ENCODE results near the gene TTLL6.

The TTLL6 gene

GRCh38 chr17:48735062-48735351 lies 82.0 kb downstream of the TTLL6 start:
- DNase-seq: no peak

DNA sequence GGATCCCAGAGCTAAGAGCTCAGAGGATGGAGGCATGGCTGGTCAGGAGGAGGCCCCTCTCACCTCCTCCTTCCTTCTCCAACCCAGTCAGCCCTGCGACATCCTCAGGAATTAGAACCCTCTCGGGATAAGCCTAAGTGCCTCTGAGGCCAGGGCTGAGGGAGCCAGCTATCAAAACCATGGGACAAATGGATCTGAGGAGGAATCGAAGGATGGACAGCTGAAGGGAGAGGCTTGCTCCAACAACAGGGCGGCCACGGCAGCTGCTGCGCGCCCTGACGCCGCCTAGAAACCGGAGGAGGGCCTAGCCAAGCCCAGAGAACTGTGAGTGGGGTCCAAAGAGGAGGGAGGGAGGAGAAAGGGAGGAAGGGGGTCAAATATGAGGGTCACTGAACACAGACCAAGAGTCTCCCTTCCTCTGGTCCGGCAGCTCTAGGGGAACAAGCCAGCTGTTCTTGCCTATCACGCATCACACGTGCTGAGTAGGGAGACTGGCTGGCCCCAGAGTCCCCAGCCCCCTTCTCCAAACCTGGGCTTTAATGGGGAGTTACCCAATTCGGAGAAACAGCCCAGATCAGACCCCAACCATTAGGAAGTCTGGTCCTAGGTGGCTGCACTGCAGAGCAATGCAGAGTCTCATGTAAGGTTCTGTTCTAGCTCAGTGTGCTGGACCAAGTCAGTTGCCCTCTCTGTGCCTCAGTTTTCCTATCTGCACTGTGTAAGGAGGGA lies 82.5 kb downstream of the TTLL6 start:
- DNase-seq: no peak

- DNase-seq: no peak
These were observed 83.2 kb downstream of the TTLL6 start for GRCh38 chr17:48733632-48734328.

DNA sequence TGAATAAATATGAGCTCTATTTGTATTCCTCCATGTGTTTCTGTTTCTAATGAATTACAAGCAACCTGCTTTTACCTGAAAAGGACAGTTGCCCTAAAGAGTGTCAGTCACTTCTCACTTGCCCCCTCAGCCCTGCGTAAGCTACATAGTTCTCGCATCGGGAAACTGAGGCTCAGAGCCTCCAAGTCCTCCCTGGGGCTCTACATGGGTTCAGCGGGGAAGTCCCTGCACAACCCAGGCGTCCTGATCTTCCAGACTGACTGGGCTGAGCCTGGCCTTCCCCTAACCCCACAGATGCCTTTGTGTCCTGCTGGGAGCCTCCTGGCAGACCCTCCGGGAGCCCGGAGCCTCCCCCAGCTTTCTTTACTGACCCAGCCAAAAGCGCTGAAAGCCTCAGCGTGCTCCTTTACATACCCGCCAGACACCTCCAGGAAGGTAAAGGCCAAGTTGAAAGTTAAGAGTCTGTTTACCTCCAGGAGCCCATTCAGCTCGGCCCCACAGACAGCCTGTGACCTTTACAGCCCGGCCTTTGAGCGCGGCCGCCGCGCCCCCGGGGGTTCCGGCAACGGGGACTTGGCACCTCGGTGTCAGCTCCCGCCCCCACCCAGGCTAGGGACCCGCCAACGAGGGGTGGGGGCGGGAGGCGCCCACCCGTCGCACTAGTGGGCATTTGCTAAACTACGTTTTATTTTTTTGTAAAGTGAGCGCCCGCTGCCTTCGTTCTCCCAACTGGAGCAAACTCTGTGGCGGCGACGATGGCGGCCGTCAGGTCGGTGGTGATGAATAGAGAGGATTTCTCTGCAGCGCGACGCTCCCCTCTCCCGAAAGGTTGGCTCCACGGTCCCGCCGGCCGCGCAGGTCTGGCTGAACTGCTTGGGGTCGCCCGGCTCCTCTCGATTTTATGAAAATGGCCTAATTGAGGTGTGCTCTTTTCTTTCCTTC lies 84.1 kb downstream of the TTLL6 start:
- no peak for DNase-seq

- no peak for DNase-seq
These were observed 85.7 kb downstream of the TTLL6 start for GRCh38 chr17:48731355-48731754.

DNA sequence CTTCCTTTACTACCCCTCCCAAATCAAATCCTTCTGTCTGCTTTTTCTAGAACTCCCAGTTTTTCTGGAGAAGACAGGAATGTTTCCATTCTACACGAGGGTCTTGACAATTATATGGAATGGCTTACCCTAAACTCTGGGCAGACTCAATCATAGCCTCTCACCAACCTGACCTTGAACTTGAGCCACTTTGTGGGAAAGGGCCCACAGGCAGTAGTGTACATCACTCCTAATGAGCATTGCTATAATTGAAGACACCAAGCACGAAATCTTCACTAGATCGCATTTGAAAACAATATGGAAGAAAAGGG lies 86.8 kb downstream of the TTLL6 start:
- no peak for DNase-seq

GRCh38 chr17:48729335-48730239 lies 87.4 kb downstream of the TTLL6 start:
- no peak for DNase-seq

DNA sequence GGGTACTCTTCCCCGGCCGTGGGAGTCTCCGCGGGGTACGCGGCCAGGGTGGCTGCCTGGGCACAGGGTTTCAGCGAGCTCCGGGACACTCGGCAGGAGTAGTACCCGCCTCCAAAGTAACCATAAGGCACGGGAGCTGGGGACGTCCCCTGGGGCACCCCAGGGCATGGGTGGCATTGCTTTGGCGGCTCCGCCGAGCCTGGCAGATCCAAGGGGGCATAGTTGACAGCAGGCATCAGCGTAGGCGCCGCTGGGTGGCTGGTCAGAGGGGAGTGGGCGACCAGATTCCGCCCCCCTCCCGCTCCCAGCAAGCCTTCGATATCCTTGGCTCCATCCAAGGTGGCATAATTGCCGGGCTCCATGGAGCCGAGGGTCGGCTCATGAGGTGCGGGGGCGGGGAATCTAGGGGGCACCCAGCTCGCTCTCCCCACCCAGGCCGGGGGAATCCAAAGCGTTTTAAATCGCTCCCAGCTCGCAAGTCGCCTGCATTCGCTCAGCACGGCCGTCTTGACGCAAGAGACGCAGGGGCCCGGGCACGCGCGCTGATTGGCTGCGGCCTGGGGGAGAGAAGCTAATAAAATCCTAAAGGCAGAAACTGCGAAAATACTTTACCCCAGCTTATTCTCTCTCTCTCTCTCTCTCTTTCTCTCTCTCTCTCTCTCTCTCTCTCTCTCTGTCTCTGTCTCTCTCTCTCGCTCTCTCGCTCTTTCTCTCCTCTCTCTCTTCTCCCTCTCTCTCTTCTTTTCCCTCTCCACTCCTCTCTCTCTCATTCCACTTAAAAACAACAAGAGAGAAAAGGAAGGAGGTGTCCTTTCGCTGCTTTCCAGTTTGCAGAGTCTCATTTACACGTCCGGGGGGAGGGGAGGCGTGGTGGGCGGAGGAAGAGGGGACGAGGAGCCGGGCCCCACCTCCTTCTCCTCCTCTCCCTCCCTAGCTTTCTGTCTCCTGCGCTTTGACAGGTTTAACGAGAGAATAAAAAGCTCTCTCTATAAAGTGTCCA lies 88.5 kb downstream of the TTLL6 start, which contains the start of gene HOXB13:
Gene HOXB13 (minus strand): TSS at position 519 of the 1,000 bp plus-strand sequence. CDS start 157 bp downstream, at position 362.
- peak; percentile 57 for DNase-seq

GRCh38 chr17:48727415-48728175 lies 89.4 kb downstream of the TTLL6 start:
- no peak for DNase-seq

DNA sequence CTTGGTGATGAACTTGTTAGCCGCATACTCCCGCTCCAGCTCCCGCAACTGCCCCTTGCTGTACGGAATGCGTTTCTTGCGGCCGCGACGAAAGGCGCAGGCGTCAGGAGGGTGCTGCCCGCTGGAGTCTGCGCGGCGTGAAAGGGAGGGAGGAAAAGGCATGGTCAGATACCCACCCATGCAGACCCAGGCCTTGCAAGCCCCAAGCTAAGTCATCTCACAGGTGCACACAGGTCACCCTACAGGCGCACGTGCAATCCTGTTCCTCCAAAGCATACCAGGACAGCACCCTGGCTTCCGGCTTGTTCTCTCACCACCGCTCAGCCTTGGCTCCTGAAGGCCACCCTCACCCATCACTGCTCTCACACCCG lies 90.1 kb downstream of the TTLL6 start:
- no peak for DNase-seq

- DNase-seq: no peak
These were observed 90.7 kb downstream of the TTLL6 start for GRCh38 chr17:48726114-48726915.

DNA sequence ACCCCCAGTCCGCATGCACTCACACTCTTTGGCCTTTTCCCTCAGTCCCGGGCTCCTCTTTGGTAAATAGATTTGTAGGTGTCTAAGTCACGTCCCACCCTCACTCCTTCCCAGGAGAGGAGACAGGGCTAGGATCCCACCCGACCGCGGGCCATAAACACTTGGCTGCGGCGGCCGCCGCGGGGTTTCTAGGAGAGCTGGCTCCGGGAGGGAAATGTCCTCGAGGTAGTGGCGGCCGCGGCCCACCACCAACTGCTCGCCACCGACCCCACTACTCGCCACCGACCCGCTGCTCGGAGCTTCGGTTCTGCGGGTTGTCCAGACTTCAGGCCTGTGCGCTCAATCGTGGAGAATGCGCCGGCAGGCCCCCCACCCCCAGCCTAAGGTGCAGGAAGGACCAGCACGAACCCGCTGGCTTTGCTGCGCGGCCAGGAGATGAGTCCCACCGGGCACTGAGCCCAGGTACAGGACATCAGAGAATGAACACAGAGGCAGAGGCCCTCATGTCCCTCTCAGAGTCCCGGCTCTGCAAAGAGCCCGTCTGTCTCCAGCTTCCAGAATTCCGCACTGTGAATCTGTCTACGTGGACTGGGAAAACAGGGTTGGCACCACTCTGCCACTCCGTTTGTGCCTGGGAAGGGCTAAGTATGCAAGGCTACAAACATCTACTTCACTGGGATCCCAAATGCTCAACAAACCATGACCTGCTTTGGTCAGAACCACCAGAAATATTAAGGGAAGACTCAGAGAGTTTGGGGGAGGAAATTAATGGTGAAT lies 91.6 kb downstream of the TTLL6 start:
- no peak for DNase-seq

GRCh38 chr17:48725004-48725287 lies 92.1 kb downstream of the TTLL6 start:
- DNase-seq: no peak

- DNase-seq: peak; percentile 85
These were observed 92.6 kb downstream of the TTLL6 start for GRCh38 chr17:48724251-48725003.

DNA sequence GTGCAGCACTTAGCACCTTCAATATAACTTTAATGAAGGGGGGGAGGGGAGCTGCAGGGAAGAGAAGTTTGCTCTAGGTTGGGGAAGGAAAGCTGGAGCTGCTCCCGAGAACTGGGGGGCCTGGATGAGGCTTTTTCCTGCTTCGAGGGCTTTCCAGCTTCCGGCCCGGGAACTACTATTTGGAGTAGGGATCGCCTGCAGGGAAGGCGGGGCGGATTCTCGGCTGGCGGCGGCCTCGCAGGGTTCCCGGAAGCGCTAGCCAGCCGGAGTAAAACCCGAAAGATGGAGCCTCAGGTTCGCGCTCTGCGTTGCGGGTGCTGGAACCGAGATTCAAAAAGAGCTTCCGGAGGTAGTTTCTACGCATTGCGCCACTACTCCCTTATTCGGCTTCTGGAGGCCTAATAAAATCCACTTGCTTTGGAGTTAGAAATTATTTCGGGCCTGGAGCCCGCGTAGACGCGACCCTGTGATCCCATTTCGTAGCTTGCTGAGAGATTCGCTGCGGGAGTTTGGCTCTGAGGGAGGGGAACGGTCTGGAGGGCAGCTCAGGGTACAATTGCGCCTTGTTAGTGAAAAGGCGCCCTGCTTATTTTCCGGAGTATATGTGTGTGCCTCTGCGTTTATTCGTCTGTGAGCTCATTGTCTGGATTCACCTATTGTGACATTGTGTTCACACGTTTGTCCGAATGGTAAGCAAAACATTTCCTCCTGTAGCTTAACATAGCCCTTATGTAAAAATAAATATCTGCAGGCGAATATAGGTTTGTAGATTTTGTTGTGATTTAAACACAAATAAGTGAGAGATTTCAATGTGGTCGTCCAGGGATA lies 93.4 kb downstream of the TTLL6 start:
- DNase-seq: peak; percentile 36

DNA sequence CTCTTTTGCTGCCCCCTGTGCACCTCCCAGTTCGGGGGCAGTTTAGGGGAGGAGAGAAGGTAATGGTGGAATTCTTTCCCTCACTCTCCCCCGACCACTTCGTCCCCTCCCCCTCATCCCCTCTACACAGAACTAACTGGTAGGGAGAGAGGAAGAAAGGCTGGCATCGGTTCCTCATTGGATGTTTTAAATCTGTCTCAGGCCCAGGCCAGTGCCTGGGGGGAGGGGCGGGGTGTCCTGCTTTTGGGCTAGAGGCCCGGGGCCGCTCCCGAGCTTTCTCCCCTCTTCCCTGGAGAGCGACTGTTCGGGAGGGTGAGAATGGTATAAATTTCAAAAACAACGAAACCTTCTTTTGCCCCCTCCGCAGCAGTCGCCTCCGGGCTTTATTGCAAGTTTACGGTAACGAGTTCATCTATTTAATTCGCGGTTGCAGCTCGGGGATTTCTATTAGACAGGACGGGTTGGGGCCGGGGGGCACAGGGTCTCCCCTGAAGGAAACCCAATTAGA lies 94.1 kb downstream of the TTLL6 start, which contains the start of gene PRAC2:
Gene PRAC2 (plus strand): TSS at position 271 of the 508 bp plus-strand sequence. CDS start 1,226 bp downstream, outside the sequence.
- DNase-seq: no peak
